GM12878 (cell line): ENCODE data around the gene CCDC169. TPM values are rescaled to one million over a fixed set of nuclear protein-coding genes. Genes with fewer than 3 reads are reported as not detected.

Experiments used
- ATAC-seq: fragments of 200-7000 bp; cut with Tn5 transposase; 3 replicates; pipeline ENCODE4 v1.9.1; 2020; ENCODE audit warnings: mild to moderate bottlenecking, moderate library complexity
- BruUV-seq: library from RNA; stranded (reverse); fragments of 400-500 nt; replicated peaks from 2 replicates; lab custom pipeline; 2021; lab: Mats Ljungman, UMichigan
- CTCF ChIA-PET: fragments of 300-600 bp; sonication (Branson Sonifier 250); formaldehyde crosslinking; extraction: SDS; loops from one replicate; lab custom pipeline; 2021; ENCODE audit warnings: inconsistent platforms; lab: Yijun Ruan, JAX
- POLR2A ChIA-PET: fragments of 350-600 bp; formaldehyde crosslinking; extraction: SDS; loops from one replicate; lab custom pipeline; 2021; ENCODE audit warnings: inconsistent platforms; lab: Charles Lee
- RAD21 ChIA-PET: fragments of 300-600 bp; sonication (Branson Sonifier 250); formaldehyde crosslinking; loops from one replicate; lab custom pipeline; 2023; ENCODE audit warnings: antibody characterized with exemption; ENCODE audit not compliant: unreplicated experiment; lab: Charles Lee
- SMC1A ChIA-PET: fragments of 300-600 bp; sonication (Branson Sonifier 250); formaldehyde crosslinking; loops from one replicate; lab custom pipeline; 2023; ENCODE audit not compliant: unreplicated experiment, uncharacterized antibody; lab: Charles Lee
- DNase-seq: peaks from one replicate; pipeline ENCODE4 v3.0.0-alpha.2; 2011; ENCODE audit warnings: low read depth, low spot score
- FAIRE-seq: peaks from 3 replicates; lab custom pipeline; 2011; peaks lifted over from hg19 to GRCh38; lab: Jason Lieb, UNC
- H2AFZ ChIP-seq: 2 replicates; pipeline ENCODE4 v1.6.0; 2011; ENCODE audit warnings: low read depth, low read length, control low read depth; ENCODE audit not compliant: control insufficient read depth
- H3K27ac ChIP-seq: 2 replicates; pipeline ENCODE4 v1.5.1; 2011; ENCODE audit warnings: control low read depth; ENCODE audit not compliant: control insufficient read depth, insufficient read depth
- H3K27me3 ChIP-seq, 2 experiments: replicated peaks in 1 of 2; 2 replicates each; pipeline versions ENCODE4 v1.6.0 to v1.6.1; 2011; ENCODE audit warnings: low read length in 1 of 2; ENCODE audit not compliant: control insufficient read depth in 2 of 2, insufficient read depth in 2 of 2
- H3K36me3 ChIP-seq, 2 experiments: 2 replicates each; pipeline ENCODE4 v1.5.1; 2011; ENCODE audit warnings: low read length in 1 of 2; ENCODE audit not compliant: control insufficient read depth in 2 of 2, insufficient read depth in 2 of 2
- H3K4me1 ChIP-seq: 2 replicates; pipeline ENCODE4 v1.6.1; 2011; ENCODE audit warnings: mild to moderate bottlenecking, low read length, moderate library complexity, mixed read lengths; ENCODE audit not compliant: control insufficient read depth, insufficient read depth
- H3K4me2 ChIP-seq: 2 replicates; pipeline ENCODE4 v1.6.0; 2011; ENCODE audit warnings: control low read depth; ENCODE audit not compliant: control insufficient read depth, insufficient read depth
- H3K4me3 ChIP-seq: fragments of 200-600 bp; sonication (generic); 2 replicates; pipeline ENCODE4 v1.5.1; 2016
- H3K79me2 ChIP-seq: 2 replicates; pipeline ENCODE4 v1.6.0; 2011; ENCODE audit warnings: low read length; ENCODE audit not compliant: control insufficient read depth, insufficient read depth
- H3K9ac ChIP-seq: 2 replicates; pipeline ENCODE4 v1.8.0; 2011; ENCODE audit warnings: low read length, control low read depth, mixed read lengths; ENCODE audit not compliant: control insufficient read depth, insufficient read depth
- H3K9me3 ChIP-seq: replicated peaks from 3 replicates; pipeline ENCODE4 v1.5.1; 2011; ENCODE audit warnings: mild to moderate bottlenecking, low read length; ENCODE audit not compliant: control insufficient read depth, insufficient read depth
- H4K20me1 ChIP-seq: 2 replicates; pipeline ENCODE4 v1.6.0; 2011; ENCODE audit not compliant: control insufficient read depth, insufficient read depth
- CBFB ChIP-seq: IDR thresholded peaks from 2 replicates; pipeline ENCODE4 v1.6.1; 2016; ENCODE audit warnings: antibody characterized with exemption, low read depth
- CEBPB ChIP-seq, 2 experiments: fragments of 150-350 bp in 1 of 2; IDR thresholded peaks; 2 replicates each; pipeline ENCODE4 v1.6.1; 2012 to 2014; ENCODE audit warnings: low read depth in 2 of 2, low read length in 2 of 2, borderline replicate concordance in 1 of 2, inconsistent platforms in 1 of 2
- CEBPZ ChIP-seq: fragments of 150-350 bp; IDR thresholded peaks from 2 replicates; pipeline ENCODE4 v1.6.1; 2016; ENCODE audit warnings: low read depth, low read length
- CHD1 ChIP-seq: IDR thresholded peaks from 2 replicates; pipeline ENCODE4 v1.6.1; 2012; ENCODE audit warnings: low read depth, low read length, improper control_type of control experiment
- ELK1 ChIP-seq: IDR thresholded peaks from 2 replicates; pipeline ENCODE4 v1.6.1; 2012; ENCODE audit warnings: low read depth, low read length, improper control_type of control experiment
- EZH2 ChIP-seq: IDR thresholded peaks from 2 replicates; pipeline ENCODE4 v1.6.1; 2012; ENCODE audit warnings: low read depth, mild to moderate bottlenecking, control low read depth, inconsistent platforms, low read length, borderline replicate concordance; ENCODE audit not compliant: control insufficient read depth
- HCFC1 ChIP-seq: fragments of 150-350 bp; IDR thresholded peaks from 2 replicates; pipeline ENCODE4 v1.6.1; 2014; ENCODE audit warnings: low read length
- KDM1A ChIP-seq: fragments of 200-600 bp; sonication (generic); IDR thresholded peaks from 2 replicates; pipeline ENCODE4 v1.6.1; 2016; ENCODE audit warnings: borderline replicate concordance
- MEF2A ChIP-seq: IDR thresholded peaks from 2 replicates; pipeline ENCODE4 v1.6.1; 2011; ENCODE audit warnings: low read depth, mild to moderate bottlenecking, low read length, moderate library complexity; ENCODE audit not compliant: insufficient read depth
- MEF2B ChIP-seq: fragments of 450-650 bp; IDR thresholded peaks from 2 replicates; pipeline ENCODE4 v1.6.1; 2018; ENCODE audit warnings: mild to moderate bottlenecking, moderate library complexity; ENCODE audit not compliant: partially characterized antibody, poor library complexity, severe bottlenecking
- NFIC ChIP-seq: IDR thresholded peaks from 2 replicates; pipeline ENCODE4 v1.6.1; 2012; ENCODE audit warnings: low read depth, mild to moderate bottlenecking, inconsistent platforms, low read length, moderate library complexity
- NRF1 ChIP-seq: conservative IDR thresholded peaks from 2 replicates; pipeline ENCODE4 v1.6.1; 2011; ENCODE audit warnings: mild to moderate bottlenecking, low read depth, low read length, improper control_type of control experiment
- RAD51 ChIP-seq: fragments of 450-650 bp; IDR thresholded peaks from 2 replicates; pipeline ENCODE4 v1.6.1; 2016; ENCODE audit warnings: moderate library complexity, mild to moderate bottlenecking, inconsistent platforms
- RCOR1 ChIP-seq: conservative IDR thresholded peaks from 2 replicates; pipeline ENCODE4 v1.6.1; 2012; ENCODE audit warnings: low read depth, low read length, improper control_type of control experiment
- RUNX3 ChIP-seq: IDR thresholded peaks from 2 replicates; pipeline ENCODE4 v1.6.1; 2012; ENCODE audit warnings: low read length, inconsistent platforms
- SIN3A ChIP-seq: IDR thresholded peaks from 2 replicates; pipeline ENCODE4 v1.6.1; 2012; ENCODE audit warnings: low read depth, low read length, improper control_type of control experiment
- TCF12 ChIP-seq: IDR thresholded peaks from 2 replicates; pipeline ENCODE4 v1.6.1; 2011; ENCODE audit warnings: low read depth, mild to moderate bottlenecking, low read length
- ZNF274 ChIP-seq: IDR thresholded peaks from one replicate; pipeline ENCODE4 v1.8.0; 2011; ENCODE audit not compliant: insufficient read length, insufficient read depth
- WGBS: methylation state at CpG from one replicate; pipeline ENCODE4 v1.1.6; 2016; ENCODE audit warnings: low lambda C conversion rate; ENCODE audit not compliant: insufficient replicate concordance, insufficient coverage; ENCODE audit errors: missing lambda C conversion rate; 5-methylcytosine and 5-hydroxymethylcytosine counted together
- in situ Hi-C: fragments of 300-500 bp; cut with MboI; formaldehyde crosslinking; loops from 9 replicates; pipeline ENCODE4 v1.14.3; 2018; ENCODE audit warnings: mixed read lengths
- intact Hi-C: fragments of 100-400 bp; cut with micrococcal nuclease; formaldehyde crosslinking; loops from one replicate; pipeline ENCODE4 v1.14.2; 2022; ENCODE audit not compliant: unreplicated experiment
- polyA plus RNA-seq, 11 experiments: library from polyadenylated mRNA; depleted of rRNA in 4 of 11; unstranded in 6 of 11; stranded (reverse) in 5 of 11; fragments of >200 nt; fragmentation: Nextera tagmentation in 4 of 11; fragmentation: Illumina TruSeq in 1 of 11; extraction: Ambion mirVana in 4 of 11; extraction: Trizol in 1 of 11; gene quantifications; 1 replicate in 1 of 11; 2 replicates in 10 of 11; pipeline versions ENCODE4 v1.2.1 to v1.2.3, GENCODE V29; 2011 to 2016; ENCODE audit warnings: inconsistent platforms in 2 of 11, missing spikeins in 2 of 11, low read depth in 1 of 11
- total RNA-seq, 4 experiments: library from RNA; depleted of rRNA in 3 of 4; stranded (reverse); fragments of >200 nt in 3 of 4; fragmentation: Illumina TruSeq in 1 of 4; extraction: Trizol in 1 of 4; gene quantifications; 2 replicates each; pipeline versions ENCODE4 v1.2.1 to v1.2.3, GENCODE V29; 2013 to 2021

The CCDC169 gene
- total and polyA plus RNA-seq, 10 of the 15 experiments (the other 5 are each of a cell fraction or from before 2014, with no cell fraction given) = 0.13 to 1.4 (median 0.24) TPM; not detected in 4

GRCh38 chr13:36341718-36342117 is 44.1 kb upstream of the CCDC169 start:
- no TSS peak for BruUV-seq
- Histone ChIP-seq H2AFZ (no peak overlapping the region), H4K20me1 (no peaks in the 10 kb centered on the region), H3K4me3 (no peak overlapping the region), H3K27ac (no peak overlapping the region), H3K27me3 (0 out of 4 replicates have a peak, but pooled peaks cover 0 to 3% of the 10 kb centered on the region in 2 experiments), H3K36me3 (no peaks in the 10 kb centered on the region), H3K4me1 (no peaks in the 10 kb centered on the region), H3K79me2 (no peaks in the 10 kb centered on the region; the same call in 1 of the 2 replicates), H3K9ac (no peak overlapping the region), H3K9me3 (no peaks in the 10 kb centered on the region; the same call in 2 of the 3 replicates), H3K4me2 (no peak overlapping the region)
- ChIA-PET SMC1A (interaction anchor here (0.6 kb wide), 1 partner anchor 12 kb away, joined by 3 read pairs; no protein-coding TSS in a partner anchor), CTCF (interaction anchor here (0.7 to 2.3 kb wide), 4 partner anchors 10 to 640 kb away, joined by 3 to 7 read pairs (median 4); no protein-coding TSS in a partner anchor), POLR2A (interaction anchor here (0.8 to 1.0 kb wide), 2 partner anchors 9 to 76 kb away, joined by 3 read pairs; no protein-coding TSS in a partner anchor), RAD21 (interaction anchor here (1.4 kb wide), 1 partner anchor 58 kb away, joined by 3 read pairs; no protein-coding TSS in a partner anchor)
- no peak for FAIRE-seq
- ATAC-seq = no peak
- 0% methylated on average over 1 of the region's 1 CpG for WGBS
- DNase-seq = no peak
- TF ChIP-seq TCF12 (no peak), NRF1 (no peak), MEF2B (no peak), CHD1 (no peak), NFIC (no peak), RAD51 (no peak), ZNF274 (no peak), MEF2A (no peak), CEBPB (IDR thresholded peaks at IDR 0.05; ENCODE audit: borderline replicate concordance in 1 of 2, low read depth in 2 of 2, low read length in 2 of 2) (no peak), RCOR1 (no peak), ELK1 (no peak), EZH2 (no peak), HCFC1 (no peak), CEBPZ (no peak), SIN3A (no peak), RUNX3 (no peak), CBFB (no peak), KDM1A (no peak)
- in situ Hi-C loops = no loop called here
- intact Hi-C loops = no loop called here
